ENCODE data around the gene CTAGE6.
"Not testable (repeated sequence)": the region's sequence is repeated elsewhere in the genome, so short reads cannot be mapped to it uniquely, and the experiment has no call there.

The CTAGE6 gene

GRCh38 chr7:143757596-143757995, at the start of gene CTAGE6:
CTAGE6 (minus strand) TSS chr7:143757696; CDS start chr7:143757658, 38 bp downstream.
- DNase-seq (ENCODE audit: low read depth) = not testable (repeated sequence)

DNA sequence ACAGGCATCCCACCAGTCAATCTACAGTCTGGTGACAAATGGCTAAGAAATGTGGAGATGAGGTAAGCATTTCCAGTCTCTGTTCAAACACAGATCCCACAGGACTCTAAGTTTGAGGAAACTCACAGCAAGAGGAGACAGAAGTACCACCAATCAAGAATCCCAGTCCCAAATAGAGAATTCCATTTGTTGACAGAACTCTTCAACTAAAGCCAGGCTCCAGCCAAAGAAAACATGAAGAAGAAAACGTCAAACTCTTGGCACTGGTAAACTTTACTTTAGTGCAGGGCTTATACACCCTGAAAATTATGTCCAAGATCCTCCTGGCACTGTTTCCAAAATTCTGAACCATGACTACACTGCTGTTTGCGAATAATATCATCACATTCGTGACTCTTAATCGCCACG, 49.2 kb upstream of the CTAGE6 start:
- not testable (repeated sequence) for DNase-seq (ENCODE audit: low read depth)

GRCh38 chr7:143797896-143798290, 40.4 kb upstream of the CTAGE6 start:
- DNase-seq (ENCODE audit: low read depth) = not testable (repeated sequence)

DNA sequence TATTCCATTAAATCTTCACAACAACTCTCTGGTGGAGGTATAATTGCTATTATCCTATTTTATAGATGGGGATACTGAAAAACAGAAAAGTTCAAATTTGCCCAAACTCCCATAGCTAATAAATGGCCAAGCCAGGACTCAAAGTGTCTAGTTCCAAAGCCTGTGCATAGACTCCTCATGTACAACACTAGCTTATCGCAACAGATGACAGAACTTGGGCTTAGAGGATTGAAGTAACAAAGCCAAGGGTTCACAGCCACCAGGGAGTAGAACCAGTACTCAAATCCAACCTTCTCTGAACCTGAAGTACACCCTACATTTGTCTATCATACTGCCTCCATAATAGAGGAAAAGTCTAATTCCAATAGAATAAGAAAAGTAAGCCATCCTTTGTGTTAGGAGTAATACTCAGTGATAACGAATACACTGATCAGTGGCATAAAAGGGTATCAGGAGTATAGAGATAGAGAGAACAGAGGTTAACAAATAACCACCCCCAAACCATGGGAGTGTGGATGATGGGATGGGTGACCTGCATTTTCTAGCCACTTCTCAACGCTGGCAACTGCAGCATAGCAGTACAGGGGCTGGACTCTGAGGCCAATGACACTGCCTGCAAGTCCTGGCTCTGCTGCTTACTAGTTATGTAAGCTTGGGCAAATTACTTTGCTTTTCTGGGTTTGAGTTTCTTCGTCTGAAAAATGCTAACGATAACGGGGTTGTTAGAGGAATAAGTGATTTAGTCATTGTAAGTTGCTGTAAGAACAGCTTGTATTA, 39.8 kb upstream of the CTAGE6 start:
- not testable (repeated sequence) for DNase-seq (ENCODE audit: low read depth)

DNA sequence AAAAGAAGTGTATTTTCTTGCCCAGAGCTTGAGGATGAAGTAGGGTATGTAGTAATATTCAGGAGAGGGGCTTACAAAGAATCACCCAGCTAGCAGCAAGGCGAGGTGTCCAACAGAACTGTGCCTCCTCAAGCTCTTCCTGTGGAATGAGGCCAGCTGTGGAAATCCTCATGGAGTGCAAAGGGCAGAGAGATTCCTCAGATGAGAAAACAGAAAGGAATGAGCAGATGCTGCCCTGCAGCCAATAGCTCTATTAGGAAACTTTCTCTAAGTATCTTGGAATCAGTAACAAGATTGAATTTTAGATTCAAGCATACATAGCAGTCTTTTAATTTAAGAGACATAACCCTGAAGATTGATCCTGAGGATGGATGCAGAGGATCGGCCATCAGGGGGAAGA, 38.2 kb upstream of the CTAGE6 start:
- DNase-seq (ENCODE audit: low read depth) = not testable (repeated sequence)

DNA sequence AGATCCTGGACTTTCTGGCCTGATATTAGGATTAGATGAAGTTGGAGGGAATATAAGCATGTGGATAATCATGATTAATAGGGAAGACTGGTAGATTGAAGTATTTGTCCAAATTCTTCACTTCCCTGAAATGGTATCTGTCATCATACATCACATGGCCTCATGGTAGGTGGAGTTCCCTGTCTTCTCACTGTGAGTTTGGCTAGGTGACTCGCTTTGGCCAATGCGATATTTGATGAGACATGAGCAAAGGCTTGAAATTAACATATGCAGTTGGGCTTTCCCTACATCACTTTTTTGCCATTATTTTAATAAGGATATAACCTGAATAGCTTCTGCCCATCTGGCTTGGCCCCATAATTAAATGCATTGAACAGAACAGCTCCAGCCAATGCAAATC, 35.1 kb upstream of the CTAGE6 start:
- DNase-seq (ENCODE audit: low read depth) = not testable (repeated sequence)

DNA sequence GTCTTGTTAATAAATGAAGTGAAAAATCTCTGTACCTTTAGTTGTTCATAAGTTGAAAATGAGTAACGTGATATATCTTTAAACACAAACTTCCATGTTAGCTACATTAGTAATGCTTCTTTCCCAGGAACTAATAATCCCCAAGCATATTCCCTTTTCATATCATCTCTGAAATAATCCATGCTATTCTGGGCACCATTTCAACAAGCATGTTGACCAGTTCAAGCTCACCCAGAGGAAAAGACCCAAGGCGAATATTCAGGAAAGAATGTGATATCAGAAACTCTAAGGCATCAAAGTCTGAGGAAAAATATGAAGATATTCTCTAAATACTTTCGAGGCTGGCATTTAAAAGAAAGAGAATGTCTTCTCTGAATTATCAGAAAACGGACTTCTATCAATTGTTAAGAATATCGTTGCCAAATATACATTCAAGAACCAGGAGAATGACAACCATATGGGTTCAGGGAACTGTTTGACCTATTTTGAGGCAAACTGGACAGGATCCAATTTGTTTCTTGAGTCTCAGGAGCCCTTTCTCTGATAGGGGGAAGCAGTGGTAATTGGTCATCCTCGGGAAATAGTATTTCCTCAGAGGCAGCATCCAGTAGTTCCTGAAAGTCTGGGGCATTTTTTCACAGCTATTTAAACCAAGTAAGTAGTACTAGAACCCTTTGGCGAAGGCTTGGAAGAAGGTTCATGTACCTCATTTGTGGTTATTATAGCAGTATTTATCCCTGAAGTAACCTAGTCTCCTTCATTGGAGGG, 28.1 kb upstream of the CTAGE6 start:
- not testable (repeated sequence) for DNase-seq (ENCODE audit: low read depth)

- DNase-seq (ENCODE audit: low read depth) = not testable (repeated sequence)
These were observed 22.1 kb upstream of the CTAGE6 start for GRCh38 chr7:143779591-143779990.

GRCh38 chr7:143772738-143773468, 15.4 kb upstream of the CTAGE6 start:
- DNase-seq (ENCODE audit: low read depth) = not testable (repeated sequence)

GRCh38 chr7:143767531-143767930, 10.0 kb upstream of the CTAGE6 start:
- DNase-seq (ENCODE audit: low read depth) = not testable (repeated sequence)

DNA sequence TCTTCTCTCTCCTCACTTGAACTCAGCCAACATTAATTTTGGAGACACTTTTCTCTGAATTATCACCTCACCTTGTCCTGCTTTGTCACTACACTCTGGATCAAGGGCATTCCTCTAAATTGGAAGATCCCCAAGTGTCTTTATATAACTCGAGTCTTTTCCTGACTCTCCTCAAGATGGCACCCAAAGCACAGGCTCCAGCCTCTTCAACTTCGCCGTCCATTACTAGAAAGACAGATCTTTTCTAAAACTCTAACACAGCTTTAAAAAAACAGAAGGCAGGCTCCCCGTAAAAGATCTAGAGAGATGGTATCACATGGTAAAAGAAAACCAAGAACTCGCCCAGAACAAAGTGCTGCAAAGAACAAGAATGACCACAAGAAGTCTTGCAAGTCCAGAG, 8.2 kb upstream of the CTAGE6 start:
- DNase-seq (ENCODE audit: low read depth) = not testable (repeated sequence)

DNA sequence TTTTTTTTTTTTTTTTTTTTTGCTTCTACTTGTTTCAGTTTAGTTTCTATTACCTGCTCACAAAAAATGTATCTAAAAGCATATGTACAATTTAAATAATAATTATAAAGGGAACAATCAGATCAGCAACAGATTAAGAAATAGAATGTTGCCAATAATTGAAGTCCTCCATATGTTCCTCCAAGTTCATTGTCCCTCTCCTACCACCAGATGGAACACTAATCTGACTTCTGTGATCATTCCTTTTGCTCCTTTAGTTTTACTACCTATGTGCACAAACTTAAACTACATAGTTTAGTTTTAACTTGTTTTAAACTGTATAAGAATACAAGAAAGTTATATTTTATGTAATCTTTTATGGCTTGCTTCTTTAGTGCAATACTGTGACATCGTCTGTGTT, 5.6 kb upstream of the CTAGE6 start:
- not testable (repeated sequence) for DNase-seq (ENCODE audit: low read depth)

- DNase-seq (ENCODE audit: low read depth) = not testable (repeated sequence)
These were observed 12.2 kb downstream of the CTAGE6 start for GRCh38 chr7:143745340-143745739.

- DNase-seq (ENCODE audit: low read depth) = not testable (repeated sequence)
These were observed 20.3 kb downstream of the CTAGE6 start for GRCh38 chr7:143737037-143737819.

DNA sequence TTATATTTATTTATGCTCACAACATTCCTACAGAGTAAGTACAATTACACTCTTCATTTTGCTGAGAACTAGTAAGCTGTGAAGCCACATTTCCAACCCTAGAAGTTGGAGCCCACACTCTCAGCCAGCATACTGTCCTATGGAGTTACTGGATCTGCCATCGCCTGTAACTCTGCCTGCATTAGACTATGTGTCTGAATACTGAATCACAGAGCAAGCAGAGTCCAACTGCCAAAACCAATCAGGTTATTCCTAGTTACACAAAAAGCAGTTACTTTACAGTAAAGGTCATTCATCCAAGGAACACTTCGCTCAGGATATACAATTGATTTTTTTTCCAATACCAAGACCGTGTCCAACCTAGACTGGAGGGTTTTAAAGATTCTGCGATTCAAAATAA, 21.5 kb downstream of the CTAGE6 start:
- no peak for DNase-seq (ENCODE audit: low read depth)

DNA sequence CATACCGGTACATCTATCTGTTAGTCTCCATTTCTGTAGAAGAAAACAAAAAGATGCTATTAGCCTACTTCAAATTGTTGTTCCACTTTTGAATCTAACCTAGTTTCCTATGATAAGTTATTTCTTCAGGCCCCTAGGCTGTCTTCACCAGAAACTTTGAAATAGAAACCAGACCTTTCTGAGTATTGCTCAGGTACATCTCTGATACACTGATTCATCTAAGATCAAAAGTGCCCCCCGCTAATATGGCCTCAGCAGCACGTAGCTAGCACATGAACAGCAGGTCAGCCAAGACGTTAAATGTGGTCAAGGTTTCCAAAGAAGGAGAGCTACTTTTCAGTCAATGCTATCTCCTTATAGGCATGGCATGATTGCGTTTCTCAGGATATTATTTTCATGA, 23.6 kb downstream of the CTAGE6 start:
- DNase-seq (ENCODE audit: low read depth) = no peak

DNA sequence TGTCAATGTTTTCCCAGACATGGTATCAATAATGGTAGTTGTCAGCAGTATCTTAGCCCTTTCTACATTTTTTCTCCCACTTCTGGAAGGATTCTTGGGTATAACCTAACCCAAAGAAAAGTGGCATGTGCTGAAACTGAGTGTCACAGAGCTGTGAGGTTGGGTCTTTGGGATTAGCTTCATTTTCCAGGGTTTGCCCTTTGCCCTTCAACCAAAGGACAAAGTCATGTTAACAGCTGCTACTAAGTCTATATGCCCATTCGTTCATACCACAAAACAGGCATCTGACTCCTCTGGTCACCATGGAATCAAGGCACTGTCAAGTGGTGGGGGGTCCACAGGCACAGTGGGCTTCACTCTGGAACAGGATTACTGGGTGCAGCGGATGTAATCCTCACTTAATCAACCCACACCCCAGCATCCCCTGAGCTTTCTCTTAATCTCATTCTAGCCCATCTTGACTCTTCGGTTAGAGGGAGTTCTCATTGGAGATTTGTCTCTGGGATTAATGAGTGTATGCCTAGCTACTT, 29.1 kb downstream of the CTAGE6 start:
- no peak for DNase-seq (ENCODE audit: low read depth)

DNA sequence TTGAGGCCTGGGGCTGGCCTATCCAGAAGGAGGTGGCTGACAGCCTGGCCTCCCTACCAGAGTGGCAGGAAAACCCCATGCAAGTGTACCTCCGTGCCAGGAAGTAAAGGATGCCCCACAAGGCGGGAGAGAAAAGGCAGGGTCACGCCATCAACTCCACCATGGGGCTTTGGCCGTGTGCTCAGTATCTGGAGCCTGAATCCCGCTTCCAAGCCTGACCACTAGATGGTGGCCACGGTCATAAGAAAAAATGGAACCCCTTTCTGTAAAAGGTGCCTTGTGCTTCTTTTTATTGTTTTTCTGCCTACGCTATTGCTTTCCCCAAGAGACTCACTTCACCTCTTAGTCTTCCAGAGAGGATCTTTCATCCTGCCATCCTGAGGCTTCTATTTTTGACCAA, 29.9 kb downstream of the CTAGE6 start:
- DNase-seq (ENCODE audit: low read depth) = not testable (repeated sequence)

- not testable (repeated sequence) for DNase-seq (ENCODE audit: low read depth)
These were observed 31.4 kb downstream of the CTAGE6 start for GRCh38 chr7:143726143-143726542.

DNA sequence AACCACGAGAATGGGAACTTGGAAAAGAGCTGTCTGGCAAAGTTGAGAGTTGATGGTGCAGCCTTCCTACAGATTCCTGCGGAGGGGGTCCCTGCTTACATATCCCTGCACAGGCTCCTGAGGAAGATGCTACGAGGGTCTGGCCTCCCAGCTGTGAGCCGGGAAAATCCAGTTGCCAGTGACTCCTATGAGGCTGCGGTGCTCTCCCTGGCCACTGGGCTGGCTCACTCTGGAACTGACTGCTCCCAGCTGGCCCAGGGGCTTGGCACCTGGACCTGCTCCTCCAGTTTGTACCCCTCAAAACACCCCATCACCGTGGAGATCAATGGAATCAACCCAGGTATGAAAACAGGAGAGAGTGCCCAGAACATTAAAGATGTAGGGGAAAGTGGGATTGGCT, 37.2 kb downstream of the CTAGE6 start:
- not testable (repeated sequence) for DNase-seq (ENCODE audit: low read depth)

GRCh38 chr7:143715543-143716193, 41.8 kb downstream of the CTAGE6 start:
- DNase-seq (ENCODE audit: low read depth) = not testable (repeated sequence)

All from activated gamma-delta T cell treated with anti-CD3 and anti-CD28 coated beads, Interleukin-2, amount 50 U/mL, for 16 hours (primary cell).